Muscle layer of duodenum (tissue), 2 donors: ENCODE results near the gene RASAL1.

Experiments used
- H3K27ac ChIP-seq: one replicate; pipeline ENCODE4 v1.7.0; 2013; ENCODE audit warnings: mild to moderate bottlenecking, low read length
- H3K27me3 ChIP-seq: one replicate; pipeline ENCODE4 v1.7.0; 2013; ENCODE audit warnings: low read depth, mild to moderate bottlenecking, control low read depth, low read length
- H3K36me3 ChIP-seq, 2 donors: one replicate each; pipeline ENCODE4 v1.7.0; 2013; ENCODE audit warnings: low read length in 2 of 2, control low read depth in 1 of 2, mild to moderate bottlenecking in 1 of 2; ENCODE audit not compliant: insufficient read depth in 2 of 2, control insufficient read depth in 1 of 2
- H3K4me1 ChIP-seq, 2 donors: one replicate each; pipeline ENCODE4 v1.7.0; 2013; ENCODE audit warnings: low read length in 2 of 2, mild to moderate bottlenecking in 2 of 2, control low read depth in 1 of 2, moderate library complexity in 1 of 2; ENCODE audit not compliant: insufficient read depth in 2 of 2, control insufficient read depth in 1 of 2
- H3K4me3 ChIP-seq, 2 donors: one replicate each; pipeline ENCODE4 v1.7.0; 2013; ENCODE audit warnings: low read length in 2 of 2, low read depth in 1 of 2, mild to moderate bottlenecking in 1 of 2
- H3K9me3 ChIP-seq, 2 donors: one replicate each; pipeline ENCODE4 v1.7.0; 2013; ENCODE audit warnings: low read length in 2 of 2, control low read depth in 1 of 2, mild to moderate bottlenecking in 1 of 2; ENCODE audit not compliant: control insufficient read depth in 1 of 2
- donor health status: healthy.

Gene RASAL1

DNA sequence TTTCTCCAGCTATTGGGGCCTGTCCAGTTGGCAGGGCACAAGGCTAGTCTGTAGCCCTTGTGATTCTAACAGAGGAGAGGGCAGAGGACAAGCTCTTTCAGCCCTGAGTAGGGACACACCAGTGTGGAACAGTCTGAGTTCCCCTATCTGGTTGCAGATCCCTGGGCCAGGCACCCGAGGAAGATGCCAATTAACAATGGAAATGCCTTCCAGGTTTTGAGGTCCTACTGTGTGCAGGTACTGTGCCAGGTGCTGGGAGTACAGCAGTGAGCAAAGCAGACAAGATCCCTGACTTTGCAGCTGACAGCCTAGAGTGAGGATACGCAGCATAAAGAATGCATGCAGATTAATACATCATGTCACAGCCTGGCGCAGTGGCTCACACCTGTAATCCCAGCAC lies 62.0 kb downstream of the RASAL1 start:
- peaks cover 6% of the 10 kb centered on the region for H3K27me3 ChIP-seq
- H3K4me1 ChIP-seq, result peaks cover 0 to 10% of the 10 kb centered on the region in 2 donors
- no peak overlapping the region for H3K27ac ChIP-seq
- H3K9me3 ChIP-seq, result no peaks in the 10 kb centered on the region
- H3K36me3 ChIP-seq, result no peaks in the 10 kb centered on the region
- H3K4me3 ChIP-seq, result no peak overlapping the region

GRCh38 chr12:113072136-113072535 lies 63.4 kb downstream of the RASAL1 start:
- H3K27me3 ChIP-seq, result no peaks in the 10 kb centered on the region
- H3K4me3 ChIP-seq, result no peak overlapping the region
- H3K36me3 ChIP-seq, result no peaks in the 10 kb centered on the region
- H3K27ac ChIP-seq, result no peak overlapping the region
- H3K4me1 ChIP-seq, result peaks cover 0 to 6% of the 10 kb centered on the region in 2 donors
- no peaks in the 10 kb centered on the region for H3K9me3 ChIP-seq

DNA sequence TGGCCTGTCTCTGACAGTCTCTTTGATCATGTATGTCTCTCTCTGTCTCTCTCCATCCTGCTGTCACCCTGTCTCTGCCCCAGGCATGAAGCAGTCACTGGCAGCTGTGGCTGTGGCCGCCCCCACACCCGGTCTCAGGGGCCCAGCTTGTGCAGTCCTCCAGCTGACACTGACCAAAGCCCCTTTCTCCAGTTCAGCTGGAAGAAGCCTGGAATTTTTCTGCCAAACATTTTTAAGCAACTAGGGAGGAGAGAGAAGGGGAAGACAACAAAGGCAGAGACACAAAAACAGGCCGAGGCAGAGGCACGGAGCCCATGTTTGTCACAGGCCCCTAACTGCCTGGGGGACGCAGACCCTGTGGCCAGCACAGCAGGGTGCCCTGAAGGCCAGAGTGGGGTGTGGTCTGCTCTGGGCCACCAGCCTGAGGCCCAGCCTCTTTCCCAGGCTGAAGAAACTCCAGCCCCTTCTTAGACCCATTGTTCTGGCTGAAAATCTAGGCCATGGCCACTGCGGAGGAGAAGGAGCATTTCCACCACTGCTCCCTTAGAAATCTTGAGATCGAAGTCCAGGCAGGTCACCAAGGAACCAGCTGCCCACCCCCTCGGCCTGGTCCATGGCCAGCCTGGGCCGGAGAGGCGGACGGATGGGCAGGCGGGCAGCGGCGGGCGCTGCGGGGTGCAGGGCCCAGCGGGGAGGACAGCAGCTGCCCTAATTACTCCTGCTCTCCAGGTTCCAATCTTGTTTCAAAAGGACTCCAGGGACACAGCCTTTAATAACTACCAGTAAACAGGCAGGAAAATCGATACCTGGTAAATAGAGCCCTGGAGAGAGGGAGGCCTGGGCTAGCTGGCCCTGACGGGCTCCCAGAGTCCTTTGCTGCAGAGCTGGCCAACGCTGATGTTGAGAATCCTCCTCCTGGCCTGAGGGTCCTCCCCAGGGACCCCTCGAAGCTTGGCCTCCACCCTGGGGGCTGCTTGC lies 64.1 kb downstream of the RASAL1 start:
- no peaks in the 10 kb centered on the region for H3K27me3 ChIP-seq
- H3K27ac ChIP-seq, result no peak overlapping the region
- no peaks in the 10 kb centered on the region for H3K9me3 ChIP-seq
- H3K4me1 ChIP-seq, result peaks cover 0 to 6% of the 10 kb centered on the region in 2 donors
- no peaks in the 10 kb centered on the region for H3K36me3 ChIP-seq
- no peak overlapping the region for H3K4me3 ChIP-seq

- Histone ChIP-seq H3K4me1 (peaks cover 0 to 6% of the 10 kb centered on the region in 2 donors), H3K27ac (no peak overlapping the region)
Measured at GRCh38 chr12:113070117-113070906, 65.2 kb downstream of the RASAL1 start.

GRCh38 chr12:113069751-113070116 lies 65.8 kb downstream of the RASAL1 start:
- Histone ChIP-seq H3K4me1 (peaks cover 0 to 6% of the 10 kb centered on the region in 2 donors), H3K4me3 (no peak overlapping the region), H3K27ac (no peak overlapping the region), H3K9me3 (no peaks in the 10 kb centered on the region), H3K36me3 (no peaks in the 10 kb centered on the region), H3K27me3 (no peaks in the 10 kb centered on the region)

More at GRCh38 chr12:113070117-113070906, 65.2 kb downstream of the RASAL1 start:
- Histone ChIP-seq H3K27me3 (no peaks in the 10 kb centered on the region), H3K4me3 (no peak overlapping the region), H3K36me3 (no peaks in the 10 kb centered on the region), H3K9me3 (no peaks in the 10 kb centered on the region)

DNA sequence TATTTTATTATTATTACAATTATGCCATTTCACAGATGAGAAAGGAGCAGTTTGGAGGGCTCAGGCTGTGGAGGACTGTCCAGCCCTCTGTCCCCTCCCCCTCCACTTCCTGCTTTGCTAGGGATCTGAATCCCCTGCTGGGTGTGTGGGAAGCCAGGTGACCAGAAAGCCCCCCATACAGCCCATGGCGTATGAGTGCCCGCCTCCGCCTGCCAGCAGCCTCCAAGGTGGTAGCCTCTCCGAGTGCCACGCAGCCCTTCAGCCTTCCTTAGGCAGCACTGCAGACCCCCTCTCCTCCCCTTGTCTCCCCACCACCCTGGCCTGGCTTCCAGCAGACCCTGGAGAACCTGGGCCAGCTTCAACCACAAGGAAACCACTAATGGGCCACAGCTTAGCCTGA lies 66.4 kb downstream of the RASAL1 start:
- no peaks in the 10 kb centered on the region for H3K36me3 ChIP-seq
- H3K27ac ChIP-seq, result no peak overlapping the region
- peaks cover 0 to 6% of the 10 kb centered on the region in 2 donors for H3K4me1 ChIP-seq
- no peaks in the 10 kb centered on the region for H3K27me3 ChIP-seq
- H3K4me3 ChIP-seq, result no peak overlapping the region
- H3K9me3 ChIP-seq, result no peaks in the 10 kb centered on the region

GRCh38 chr12:113067987-113068935 lies 67.3 kb downstream of the RASAL1 start:
- H3K27me3 ChIP-seq, result no peaks in the 10 kb centered on the region
- peaks cover 0 to 6% of the 10 kb centered on the region in 2 donors for H3K4me1 ChIP-seq
- H3K9me3 ChIP-seq, result no peaks in the 10 kb centered on the region
- H3K36me3 ChIP-seq, result no peaks in the 10 kb centered on the region
- H3K4me3 ChIP-seq, result no peak overlapping the region
- H3K27ac ChIP-seq, result no peak overlapping the region

DNA sequence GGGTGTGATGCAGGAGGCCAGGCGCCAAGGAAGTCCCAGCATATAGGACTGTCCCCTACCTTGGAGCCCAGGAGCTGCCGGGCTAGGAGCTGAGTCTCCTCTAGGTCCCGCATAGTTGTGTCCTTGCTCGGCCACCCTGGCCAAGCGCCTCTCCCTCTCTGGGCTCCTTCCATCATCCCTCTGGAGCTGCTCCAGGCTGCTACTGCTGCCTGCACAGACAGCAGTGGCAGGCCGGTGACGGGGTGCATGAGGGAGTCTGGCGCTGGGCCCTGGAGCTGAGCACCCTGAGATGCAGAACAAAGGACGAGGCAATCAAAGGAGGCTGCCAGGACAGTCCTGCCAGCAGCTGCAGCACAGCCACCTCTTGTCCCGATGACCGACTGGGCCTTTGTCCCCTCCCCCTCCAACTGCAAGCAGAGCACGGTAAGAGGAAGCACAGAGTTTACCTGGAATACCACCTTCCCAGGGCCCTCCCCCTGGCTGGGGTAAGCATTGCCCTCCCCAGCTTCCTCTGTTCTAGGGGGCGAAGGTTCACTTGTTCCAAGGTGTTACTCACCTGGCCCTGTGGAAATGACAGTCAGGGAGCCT lies 68.7 kb downstream of the RASAL1 start:
- no peaks in the 10 kb centered on the region for H3K27me3 ChIP-seq

DNA sequence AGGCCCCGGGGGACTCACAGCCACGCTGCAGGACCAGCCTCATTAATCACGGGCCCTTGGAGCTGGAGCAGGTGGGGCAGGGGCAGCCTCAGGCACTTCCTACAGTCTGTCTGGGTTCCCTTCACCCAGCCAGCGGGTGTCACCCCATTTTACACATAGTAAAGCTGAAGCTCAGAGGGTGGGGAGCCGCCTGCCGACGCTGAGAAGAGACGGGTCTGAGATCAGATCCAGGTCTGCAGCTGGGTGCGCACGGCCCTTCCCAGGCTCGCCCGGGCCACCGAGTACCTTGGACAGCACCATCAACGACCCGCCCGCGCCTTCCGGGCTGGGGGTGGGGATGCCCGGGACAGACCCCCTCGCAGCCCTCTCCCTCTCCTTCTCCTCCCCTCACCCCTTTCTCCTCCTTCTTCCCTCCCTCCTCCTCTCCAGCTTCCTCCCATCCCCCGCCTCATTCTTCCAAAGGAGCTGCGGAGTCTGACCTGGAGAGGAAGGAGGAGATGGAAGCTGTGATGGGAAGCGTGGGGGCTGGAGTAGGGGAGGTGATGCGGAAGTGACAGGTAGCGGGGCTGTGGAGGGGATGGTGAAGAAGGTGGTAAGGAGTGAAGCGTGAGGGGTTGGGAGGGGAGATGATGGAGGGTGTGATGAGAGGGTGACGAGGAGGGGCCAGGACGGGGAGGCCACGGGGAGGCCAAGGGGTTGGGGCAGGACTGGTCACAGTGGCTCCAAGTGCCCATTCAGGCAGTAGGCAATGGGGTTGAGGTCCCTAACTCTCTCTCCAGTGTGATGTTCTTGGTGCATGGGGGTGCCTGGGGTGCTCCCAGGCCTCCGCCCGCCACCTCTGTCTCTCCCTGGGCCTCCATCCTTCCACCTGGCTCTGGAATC lies 70.2 kb downstream of the RASAL1 start:
- no peaks in the 10 kb centered on the region for H3K27me3 ChIP-seq
- H3K27ac ChIP-seq, result no peak overlapping the region
- H3K4me1 ChIP-seq, result peaks cover 0 to 2% of the 10 kb centered on the region in 2 donors
- no peaks in the 10 kb centered on the region for H3K36me3 ChIP-seq
- no peak overlapping the region for H3K4me3 ChIP-seq
- H3K9me3 ChIP-seq, result no peaks in the 10 kb centered on the region

More for the DNA sequence above, 68.7 kb downstream of the RASAL1 start:
- Histone ChIP-seq H3K27ac (no peak overlapping the region), H3K4me3 (no peak overlapping the region), H3K4me1 (peaks cover 0 to 6% of the 10 kb centered on the region in 2 donors), H3K9me3 (no peaks in the 10 kb centered on the region), H3K36me3 (no peaks in the 10 kb centered on the region)
